Ramos (cell line): Measurements from ENCODE around the gene SORCS2.

Experiments
- in situ Hi-C: fragments of 300-500 bp; cut with MboI; formaldehyde crosslinking; loops from one replicate; pipeline ENCODE4 v1.14.3; 2022; ENCODE audit warnings: low sequenced_read_pairs; ENCODE audit not compliant: unreplicated experiment

SORCS2 gene

DNA sequence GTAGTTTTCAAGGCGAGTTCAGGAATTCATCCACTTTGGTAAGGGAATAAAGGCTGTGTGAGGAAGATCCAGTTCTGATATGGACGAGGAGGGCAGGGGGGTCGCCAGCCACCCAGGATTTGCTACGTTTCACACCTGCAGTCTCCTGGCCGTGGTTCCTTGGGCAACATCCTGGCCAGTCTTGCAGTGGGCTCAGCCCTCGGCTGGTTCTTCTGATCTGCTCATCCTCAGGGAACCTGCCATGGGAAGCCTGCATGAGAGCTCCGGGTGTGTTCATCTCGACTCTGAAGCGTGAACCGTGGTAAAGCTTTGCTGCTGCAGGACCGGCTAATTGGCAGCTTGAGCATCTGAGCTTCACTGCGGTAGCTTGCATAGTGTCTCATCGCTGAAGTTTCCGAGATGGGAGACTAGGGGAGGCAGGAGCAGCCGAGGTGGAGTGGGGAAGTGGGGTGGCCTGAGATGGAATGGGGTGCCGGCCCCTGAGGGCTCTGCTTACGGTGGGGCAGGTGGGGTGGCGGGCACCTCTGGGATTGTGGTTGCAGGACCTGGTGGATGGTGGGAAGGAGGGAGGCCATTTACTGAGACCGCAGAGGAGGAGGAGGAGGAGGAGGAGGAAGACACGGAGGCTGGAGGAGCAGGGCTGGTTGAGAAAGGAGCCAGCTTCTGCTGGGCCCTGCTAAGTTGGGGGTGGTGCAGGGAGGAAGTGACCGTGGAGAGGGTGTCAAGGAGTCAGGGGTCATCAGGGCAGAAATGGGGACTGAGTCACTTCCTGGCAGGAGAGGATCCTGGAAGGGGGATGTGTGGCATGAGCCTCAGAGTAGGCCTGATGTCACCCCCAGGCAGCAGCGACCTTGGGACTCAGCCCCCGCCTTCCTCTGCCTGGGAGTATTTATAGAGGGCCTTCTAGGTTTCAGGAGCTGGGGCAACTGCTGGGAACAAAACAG lies 455.5 kb downstream of the SORCS2 start:
- in situ Hi-C loops = no loop called here

DNA sequence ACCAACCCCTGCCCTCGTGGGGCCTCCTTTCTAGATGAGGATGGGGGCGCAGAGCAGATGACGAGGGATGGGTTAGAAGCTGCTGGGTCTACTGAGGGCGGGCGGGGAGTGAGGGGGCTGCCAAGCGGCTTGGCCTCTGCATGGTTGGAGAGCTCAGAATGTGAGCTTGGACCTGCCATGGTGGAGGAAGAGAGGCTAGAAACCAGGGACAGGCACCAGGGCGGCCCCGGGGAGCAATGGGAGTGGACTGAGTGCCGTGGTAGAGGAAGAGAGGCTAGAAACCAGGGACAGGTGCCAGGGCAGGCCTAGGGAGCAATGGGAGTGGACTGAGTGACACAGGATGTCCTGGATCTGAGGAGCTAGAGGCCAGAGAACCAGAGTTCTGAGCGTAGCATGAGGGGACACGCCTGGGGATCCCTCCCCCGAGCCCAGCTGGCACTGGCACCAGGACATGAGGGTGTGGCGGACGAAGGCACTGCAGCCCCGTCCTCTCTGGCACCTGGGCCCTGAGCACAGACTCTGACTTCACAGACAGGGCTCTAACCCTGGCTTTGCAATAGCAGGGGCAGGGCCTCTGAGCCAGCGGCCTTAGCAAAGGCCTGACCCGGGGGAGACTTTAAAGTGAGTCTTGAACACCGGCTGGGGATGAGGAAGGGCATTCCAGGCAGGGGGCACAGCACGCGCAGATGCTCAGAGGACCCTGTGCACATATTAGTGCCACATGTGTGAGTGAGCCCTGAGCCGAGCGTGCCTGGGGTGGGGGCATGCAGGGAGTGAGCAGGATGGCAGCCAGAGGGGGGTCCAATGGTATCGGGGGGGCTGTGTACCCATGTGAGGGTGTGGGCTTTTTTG lies 456.4 kb downstream of the SORCS2 start:
- in situ Hi-C loops = no loop called here

DNA sequence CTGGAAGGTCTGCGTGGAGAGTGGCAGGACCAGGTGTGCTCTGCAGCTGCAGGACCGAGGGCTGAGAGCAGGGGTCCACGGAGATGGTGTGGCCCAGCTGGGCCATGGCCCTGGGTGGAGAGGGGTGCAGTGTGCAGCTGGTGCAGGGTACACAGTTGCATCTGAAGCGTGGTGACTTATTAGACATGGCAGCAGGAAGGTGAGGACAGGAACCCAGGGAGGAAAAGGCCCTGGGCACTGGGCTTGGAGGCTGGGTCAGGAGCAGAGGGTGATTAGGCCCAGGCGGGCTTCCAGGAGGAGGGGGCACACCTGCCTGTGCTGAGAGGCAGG lies 457.0 kb downstream of the SORCS2 start:
- in situ Hi-C loops = no loop called here

DNA sequence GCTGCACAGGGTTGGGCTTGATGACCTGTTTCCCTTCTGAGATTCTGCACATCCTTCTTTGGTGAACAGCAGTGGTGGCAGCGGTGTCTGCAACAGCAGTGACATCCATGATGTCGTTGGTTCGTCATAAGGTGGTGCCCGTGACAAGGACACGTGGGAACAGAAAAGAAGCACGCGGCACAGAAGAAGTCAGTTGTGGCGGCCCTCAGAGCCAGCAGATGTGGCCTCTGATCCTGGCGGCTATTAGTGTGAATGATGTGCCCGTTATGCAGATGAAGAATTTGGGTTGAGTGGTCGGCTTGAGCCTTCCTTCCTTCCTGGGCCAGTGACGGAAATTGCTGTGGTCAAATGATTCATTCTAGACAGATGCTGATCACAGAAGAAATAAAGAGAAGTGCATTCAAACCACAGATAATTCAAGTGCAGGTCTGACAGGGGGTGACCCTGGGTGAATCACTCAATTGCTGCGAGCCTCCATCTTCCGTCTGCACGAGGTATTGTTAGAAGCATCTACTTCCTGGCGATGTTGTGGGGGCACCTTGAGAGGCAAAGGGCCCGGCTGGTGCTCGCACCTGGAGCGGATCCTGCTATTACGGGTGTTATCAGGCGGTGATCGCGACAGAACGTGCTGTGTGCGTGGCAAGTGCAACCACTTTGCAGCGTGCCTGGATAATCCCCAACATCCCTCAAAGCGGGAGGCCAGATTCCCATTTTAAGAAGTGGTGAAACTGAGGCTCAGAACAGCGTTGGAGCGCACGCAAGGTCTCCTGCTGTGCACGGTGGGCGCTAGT lies 457.6 kb downstream of the SORCS2 start:
- in situ Hi-C loops = no loop called here

DNA sequence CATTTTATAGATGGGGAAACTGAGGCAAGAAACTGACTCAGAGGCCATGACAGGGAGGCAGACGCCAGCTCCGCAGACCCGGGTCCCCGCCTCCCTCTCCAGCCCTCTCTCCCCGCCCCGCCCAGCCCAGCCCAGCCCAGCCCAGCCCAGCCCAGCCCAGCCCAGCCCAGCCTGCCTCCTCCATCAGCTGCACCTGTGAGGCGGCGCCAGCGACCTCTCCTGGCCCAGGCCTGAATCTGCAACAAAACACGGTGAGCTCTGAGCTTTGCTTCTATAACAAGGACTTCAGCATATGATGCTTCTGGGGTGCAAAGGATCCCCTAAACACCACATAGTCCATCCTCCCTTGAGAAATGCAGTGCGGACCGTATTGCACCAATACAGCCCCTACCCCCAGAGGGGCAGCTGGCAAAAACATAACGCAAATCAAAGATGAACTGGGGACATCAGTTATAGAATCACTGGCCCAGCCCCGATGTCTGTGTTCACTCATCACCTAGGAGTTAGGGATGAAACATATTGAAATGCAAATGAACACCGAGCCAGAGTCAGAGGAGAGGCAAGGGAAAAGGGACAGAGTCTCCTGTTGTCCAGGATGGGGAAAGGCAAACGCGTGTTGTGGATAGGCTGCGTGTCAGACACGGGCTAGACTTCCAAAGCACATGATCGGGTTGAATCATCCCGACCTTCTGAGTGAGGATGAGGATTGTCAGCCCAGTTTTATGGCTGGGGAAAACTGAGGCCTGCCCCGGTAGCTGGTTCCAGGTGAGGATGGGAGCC lies 458.5 kb downstream of the SORCS2 start:
- in situ Hi-C loops = no loop called here

DNA sequence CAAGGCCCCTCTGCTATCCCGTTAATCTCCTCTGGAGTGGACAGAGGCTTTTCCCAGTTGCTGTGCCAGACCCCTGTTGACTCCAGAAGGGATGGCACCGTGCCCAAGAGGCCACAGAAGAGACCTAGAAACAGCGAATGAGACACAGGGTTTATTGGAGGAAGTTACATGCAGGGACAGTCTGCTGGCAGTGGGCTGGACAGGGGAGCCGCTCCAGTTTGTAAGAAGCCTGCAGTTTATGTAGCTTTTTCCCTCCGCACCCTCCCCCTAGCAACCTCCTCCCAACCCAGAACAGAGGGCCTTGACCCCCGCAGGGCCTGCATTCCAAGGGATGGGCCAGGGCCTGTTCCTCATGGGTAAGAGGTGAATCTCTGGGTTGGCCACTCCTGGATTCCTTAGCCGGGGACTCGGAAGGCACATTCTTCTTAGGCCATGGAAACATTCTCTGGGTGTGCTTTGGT lies 459.2 kb downstream of the SORCS2 start:
- in situ Hi-C loops = no loop called here

DNA sequence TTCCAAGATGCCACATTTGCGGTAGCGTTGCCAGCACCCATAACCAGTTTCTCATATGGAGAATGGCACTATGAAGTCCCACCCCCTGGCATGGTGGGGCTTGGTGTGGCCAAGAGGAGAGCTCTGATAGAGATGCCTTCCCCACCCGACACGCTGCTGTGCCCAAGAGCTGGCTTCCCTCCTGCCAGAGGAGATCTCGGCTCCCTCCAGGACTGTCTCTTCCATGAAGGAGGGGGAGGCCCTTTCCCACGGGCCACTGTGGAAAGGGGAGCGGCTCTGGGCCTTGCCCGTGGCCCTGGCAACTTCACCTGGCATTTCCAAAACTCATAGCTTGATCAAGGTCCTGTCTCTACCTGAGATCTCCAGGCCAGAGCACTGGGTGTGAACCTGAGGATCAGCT lies 459.7 kb downstream of the SORCS2 start:
- in situ Hi-C loops = no loop called here

DNA sequence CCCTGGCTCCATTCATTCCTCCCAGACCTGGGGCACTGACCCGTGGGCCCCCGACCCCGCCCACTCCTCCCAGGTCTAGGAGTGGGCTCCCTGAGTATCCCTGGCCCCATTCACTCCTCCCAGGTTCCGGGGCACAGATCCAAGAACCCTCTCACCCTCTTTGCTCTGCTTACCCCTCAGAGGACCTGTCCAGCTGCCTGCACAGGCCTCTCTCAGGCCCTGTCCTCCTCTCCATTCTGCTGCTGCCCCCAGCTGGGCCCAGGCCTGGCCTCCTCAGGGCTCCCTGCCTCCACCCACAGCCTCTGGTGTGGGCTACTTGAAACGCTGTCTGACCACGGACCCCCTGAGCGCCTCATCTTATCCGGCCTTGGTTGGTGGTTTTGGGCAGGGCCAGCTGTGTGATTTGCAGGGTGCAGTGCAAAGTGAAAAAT lies 460.1 kb downstream of the SORCS2 start:
- in situ Hi-C loops = no loop called here

DNA sequence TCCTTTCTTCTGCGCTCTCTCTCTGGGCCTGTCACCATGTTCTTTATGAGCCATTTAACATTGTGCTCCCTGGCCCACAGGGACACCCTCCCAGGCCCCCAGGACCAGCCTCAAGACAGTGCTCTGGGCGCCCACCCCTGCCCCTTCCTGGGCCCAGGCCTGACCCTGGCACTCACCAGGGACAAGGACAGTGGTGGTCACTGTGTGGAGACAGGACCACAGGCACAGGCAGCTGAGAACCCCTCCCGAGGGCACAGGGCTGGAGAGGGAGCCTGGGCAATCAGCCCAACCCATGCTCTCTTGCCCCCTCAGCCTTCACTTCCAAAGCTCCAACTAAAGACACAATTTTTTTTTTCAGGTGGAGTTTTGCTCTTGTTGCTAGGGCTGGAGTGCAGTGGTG lies 460.6 kb downstream of the SORCS2 start:
- in situ Hi-C loops = no loop called here

DNA sequence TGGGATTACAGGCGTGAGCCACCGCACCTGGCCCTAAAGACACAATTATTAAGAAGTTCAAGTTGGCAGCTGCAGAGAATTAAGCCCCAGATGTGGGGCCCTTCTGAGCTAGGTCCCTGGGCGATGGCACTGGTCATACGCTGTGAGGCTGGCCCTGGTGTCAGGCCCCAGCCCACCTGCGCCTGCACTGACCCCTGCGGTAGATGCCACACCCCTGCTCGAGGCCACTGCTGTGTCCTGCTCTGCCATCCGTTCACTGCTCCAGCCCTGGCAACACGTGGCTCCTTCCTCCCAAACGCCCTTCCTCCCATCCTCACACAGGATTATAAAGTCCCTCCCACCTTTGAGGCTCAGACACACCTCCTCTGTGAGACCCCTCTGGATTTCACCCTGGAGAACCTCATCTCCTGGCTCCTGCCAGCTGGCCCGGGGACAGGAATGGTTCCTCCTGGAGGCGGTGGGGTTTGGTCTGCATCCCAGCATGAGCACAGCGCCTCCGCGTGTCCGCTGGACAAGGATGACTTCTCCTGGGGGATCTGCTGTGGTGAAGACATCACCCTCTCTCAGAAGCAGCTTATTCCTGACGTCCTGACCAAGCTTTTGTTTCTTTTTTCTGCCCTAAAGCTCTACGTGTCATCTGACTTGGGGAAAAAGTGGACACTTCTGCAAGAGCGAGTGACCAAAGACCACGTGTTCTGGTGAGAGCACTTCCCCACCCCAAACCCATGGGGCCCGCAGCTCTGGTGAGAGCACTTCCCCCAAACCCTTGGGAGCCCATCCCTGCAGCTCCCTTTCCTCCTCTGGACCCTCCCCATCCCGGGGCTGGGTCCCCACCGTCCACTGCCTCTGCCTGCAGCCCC lies 461.4 kb downstream of the SORCS2 start:
- in situ Hi-C loops = no loop called here

DNA sequence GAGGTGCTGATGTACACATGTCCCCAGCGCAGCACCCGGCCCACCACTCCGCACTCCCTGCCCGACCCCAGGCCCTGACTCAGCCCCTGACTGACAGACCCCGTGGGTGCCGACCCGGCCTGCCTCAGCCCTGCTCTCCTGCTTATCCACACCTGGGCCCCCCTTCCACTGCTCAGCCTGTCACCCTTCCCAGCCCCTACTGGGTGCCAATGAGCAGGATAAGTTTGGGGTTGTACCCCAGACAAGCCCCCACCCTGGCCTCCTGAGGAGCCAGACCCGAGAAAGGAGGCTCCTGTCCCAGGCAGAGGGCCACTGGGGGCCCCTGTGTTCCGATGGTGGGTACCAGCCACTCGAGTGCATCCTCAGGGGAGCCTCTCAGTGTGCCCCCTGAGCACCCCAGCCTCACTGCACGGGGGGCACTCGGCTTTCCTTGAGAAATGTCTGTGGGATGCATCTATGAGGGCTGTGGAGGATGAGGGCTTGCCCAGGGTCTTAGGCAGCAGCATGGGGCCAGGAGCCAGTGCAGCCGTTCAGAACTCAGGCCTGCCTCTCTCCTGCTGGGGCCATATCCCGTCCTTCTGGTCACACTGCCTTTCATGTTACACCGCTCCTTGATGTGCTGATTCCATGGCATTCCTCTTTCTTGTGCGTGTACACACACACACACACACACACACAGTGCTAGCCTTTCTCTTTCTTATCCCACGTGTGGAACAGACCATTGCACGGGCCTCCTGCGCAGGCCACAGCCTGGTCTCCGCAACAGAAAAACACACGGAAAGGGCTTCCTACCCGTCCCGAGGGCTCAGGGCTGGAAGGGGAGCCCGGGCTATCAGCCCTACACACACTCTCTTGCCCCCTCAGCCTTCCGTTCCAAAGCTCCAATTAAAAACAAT lies 462.5 kb downstream of the SORCS2 start:
- in situ Hi-C loops = no loop called here

DNA sequence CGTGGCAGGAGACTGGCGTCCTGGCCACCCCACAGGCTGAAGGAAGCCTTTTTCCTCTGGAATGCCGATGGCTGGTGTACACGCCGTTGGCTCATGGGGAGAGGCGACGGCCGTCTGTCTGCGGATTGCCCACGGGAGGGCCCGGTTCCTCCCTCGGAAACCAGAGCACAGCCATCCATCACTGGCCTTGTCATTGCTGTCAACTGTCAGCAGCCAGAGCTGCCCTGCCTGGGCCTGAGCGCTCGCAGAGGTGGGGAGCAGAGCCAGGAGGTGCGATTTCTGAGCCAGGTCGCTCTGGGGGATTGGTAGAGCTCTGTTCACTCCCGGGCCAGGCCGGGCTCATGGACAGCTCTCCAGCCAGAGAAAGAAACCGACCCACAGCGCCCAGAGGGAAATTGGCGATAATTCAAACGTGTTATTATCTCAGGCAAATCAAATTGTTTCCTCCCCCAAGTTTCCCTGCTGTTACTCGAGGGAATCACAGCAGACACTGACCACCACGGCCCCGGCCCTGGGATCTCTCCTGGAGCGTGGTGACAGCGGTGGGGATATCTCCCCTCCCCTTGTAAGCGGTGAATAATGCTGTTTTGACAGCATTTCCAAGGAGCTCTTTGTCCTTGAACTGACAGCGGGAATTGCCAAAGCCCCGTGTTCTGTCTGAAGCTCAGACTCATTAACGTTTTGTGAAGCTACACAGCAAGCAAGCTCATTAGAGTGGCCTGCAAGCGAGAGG lies 463.3 kb downstream of the SORCS2 start:
- in situ Hi-C loops = no loop called here

DNA sequence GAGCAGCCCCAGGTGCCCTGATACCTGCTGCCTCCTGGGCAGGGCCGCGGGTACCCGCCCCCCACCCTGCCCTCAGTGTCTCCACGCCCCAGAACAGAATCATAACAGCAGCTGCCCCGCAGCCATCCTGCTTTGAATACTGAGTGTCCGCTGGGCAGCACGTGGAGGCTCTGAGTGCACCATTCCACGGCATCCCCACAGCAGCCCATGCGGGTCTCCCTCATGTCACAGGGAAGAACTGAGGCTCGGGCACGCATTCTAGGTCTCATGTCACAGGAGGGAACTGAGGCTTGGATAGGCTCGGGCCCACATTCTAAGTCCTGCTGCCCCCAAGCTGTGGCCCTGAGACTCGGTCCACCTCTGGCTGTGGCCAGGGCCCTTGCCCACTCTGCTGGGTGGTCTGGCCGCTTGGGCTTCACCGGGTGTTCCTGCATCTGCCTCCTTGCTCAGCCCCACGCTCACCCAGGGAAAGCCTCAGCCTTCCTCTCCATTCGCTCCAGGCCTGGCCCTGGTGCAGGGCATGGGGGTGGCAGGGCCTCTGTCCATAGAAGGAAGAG lies 464.0 kb downstream of the SORCS2 start:
- in situ Hi-C loops = no loop called here

DNA sequence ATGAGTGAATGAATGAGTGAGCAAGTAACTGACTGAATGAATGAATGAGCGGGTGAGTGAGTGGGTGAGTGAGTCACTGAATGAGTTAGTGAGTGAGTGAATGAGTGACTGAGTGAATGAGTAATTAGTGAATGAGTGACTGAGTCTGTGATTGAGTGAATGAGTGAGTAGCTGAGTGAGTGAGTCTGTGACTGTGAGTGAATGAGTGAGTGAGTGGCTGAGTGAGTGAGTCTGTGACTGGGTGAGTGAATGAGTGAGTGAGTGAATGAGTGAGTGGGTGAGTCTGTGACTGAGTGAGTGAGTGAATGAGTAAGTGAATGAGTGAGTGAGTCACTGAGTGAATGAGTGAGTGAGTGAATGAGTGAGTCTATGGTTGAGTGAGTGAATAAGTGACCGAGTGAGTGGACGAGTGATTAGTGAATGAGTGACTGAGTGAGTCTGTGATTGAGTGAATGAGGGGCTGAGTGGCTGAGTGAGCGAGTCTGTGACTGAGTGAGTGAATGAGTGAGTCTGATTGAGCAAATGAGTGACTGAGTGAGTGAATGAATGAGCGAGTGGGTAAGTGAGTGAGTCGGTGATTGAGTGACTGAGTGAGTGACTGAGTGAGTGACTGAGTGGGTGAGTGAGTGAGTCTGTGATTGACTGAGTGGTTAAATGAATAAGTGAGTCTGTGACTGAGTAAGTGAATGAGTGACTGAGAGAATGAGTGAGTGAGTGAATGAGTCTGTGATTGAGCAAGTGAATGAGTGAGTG lies 465.4 kb downstream of the SORCS2 start:
- in situ Hi-C loops = no loop called here

DNA sequence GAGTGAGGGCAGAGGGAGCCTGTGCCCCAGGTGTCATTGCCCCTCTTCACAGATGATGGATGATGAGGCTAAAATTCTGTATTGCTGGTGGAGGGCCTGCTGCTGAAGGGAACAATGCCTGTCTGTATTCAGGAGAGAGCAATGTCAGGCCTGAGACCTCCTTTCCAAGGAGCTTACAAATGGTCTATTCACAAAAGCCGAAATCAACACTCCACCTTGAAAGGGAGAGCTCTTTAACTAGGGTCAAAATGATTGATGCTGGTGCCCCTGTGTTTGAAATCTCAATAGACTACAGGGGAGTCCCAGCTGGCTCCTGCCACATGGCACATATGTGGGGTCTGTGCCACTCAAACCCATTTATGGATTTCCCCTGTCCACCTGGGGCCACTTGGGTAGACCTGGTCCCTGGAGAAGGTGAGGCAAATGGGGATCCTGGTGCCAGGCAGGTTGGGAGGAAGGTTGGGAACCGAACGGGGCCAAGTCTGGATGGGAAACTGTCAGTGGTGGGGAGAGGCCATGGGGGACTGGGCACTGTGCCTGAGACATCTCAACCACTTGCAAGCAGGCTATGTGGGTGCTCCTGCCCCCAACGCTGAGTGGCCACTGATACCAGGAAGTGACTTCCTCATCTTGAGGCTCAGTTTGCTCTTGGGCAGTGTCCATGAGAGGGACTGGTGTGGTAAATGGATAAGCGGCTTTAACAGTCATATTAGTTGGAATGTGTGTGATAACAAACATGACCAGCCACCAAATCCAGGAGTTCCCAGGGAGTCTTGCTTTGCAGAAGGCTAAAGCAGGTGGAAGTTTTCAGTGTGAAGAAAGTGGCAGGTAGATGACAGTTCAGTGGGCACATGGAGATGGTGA lies 466.2 kb downstream of the SORCS2 start:
- in situ Hi-C loops = no loop called here
